ENCODE results near the gene ZNF615. TPM values are rescaled to one million over a fixed set of nuclear protein-coding genes. Genes with fewer than 3 reads are reported as not detected.
"Not testable (repeated sequence)": the region's sequence is repeated elsewhere in the genome, so short reads cannot be mapped to it uniquely, and the experiment has no call there.

Gene ZNF615
- total RNA-seq, 2 donors from 2014 or later = 29.4 to 35.8 TPM

GRCh38 chr19:51977346-51977745 lies 30.7 kb downstream of the ZNF615 start:
- Histone ChIP-seq H3K27me3 (replicated peaks; ENCODE audit: insufficient read depth) (no peaks in the 10 kb centered on the region), H3K4me1 (replicated peaks) (peaks cover 3% of the 10 kb centered on the region), H3K9me3 (no peaks in the 10 kb centered on the region), H3K27ac (peak overlapping the region in 1 of 2 donors; percentile 6), H3K4me3 (no peak overlapping the region), H3K36me3 (peaks cover 0 to 20% of the 10 kb centered on the region in 2 donors)
- intact Hi-C loops (cut with DNase I) = no loop called here
- DNase-seq (ENCODE audit: low spot score) = no peak
- 92% methylated on average over 7 of the region's 7 CpGs for WGBS
- TF ChIP-seq, protein P1, sequence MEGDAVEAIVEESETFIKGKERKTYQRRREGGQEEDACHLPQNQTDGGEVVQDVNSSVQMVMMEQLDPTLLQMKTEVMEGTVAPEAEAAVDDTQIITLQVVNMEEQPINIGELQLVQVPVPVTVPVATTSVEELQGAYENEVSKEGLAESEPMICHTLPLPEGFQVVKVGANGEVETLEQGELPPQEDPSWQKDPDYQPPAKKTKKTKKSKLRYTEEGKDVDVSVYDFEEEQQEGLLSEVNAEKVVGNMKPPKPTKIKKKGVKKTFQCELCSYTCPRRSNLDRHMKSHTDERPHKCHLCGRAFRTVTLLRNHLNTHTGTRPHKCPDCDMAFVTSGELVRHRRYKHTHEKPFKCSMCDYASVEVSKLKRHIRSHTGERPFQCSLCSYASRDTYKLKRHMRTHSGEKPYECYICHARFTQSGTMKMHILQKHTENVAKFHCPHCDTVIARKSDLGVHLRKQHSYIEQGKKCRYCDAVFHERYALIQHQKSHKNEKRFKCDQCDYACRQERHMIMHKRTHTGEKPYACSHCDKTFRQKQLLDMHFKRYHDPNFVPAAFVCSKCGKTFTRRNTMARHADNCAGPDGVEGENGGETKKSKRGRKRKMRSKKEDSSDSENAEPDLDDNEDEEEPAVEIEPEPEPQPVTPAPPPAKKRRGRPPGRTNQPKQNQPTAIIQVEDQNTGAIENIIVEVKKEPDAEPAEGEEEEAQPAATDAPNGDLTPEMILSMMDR (IDR thresholded peaks at IDR 0.05) = no peak
- TF ChIP-seq POLR2A (IDR thresholded peaks at IDR 0.05) = no peak
- no peak for TF ChIP-seq POLR2AphosphoS5 (IDR thresholded peaks at IDR 0.05)

DNA sequence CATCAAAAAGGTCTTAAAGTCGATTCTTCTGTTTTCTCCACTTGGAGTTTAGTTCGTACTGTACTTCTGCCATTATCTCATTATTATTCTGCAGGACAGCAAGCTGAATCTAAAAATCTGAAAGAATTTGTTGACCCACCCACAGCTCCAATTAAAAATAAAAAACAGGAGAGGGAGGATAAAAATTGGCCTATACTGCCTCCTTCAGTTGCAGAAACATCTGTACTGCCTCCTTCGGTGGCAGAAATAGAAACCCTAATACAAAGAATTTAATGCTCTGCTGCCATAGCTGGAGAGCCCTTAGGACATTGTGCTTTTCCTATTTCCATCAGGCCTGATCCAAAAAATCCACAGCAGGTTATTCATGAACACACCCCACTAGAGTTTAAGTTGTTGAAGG lies 31.2 kb downstream of the ZNF615 start:
- intact Hi-C loops (cut with DNase I) = no loop called here
- H3K9me3 ChIP-seq = no peaks in the 10 kb centered on the region
- peaks cover 3% of the 10 kb centered on the region for H3K4me1 ChIP-seq (replicated peaks)
- no peak for DNase-seq (ENCODE audit: low spot score)
- no peak overlapping the region for H3K4me3 ChIP-seq
- H3K27ac ChIP-seq = peak overlapping the region in 1 of 2 donors; percentile 6
- peaks cover 0 to 25% of the 10 kb centered on the region in 2 donors for H3K36me3 ChIP-seq
- WGBS = 91% methylated on average over 3 of the region's 3 CpGs
- no peaks in the 10 kb centered on the region for H3K27me3 ChIP-seq (replicated peaks; ENCODE audit: insufficient read depth)
- TF ChIP-seq POLR2A (IDR thresholded peaks at IDR 0.05) (no peak), POLR2AphosphoS5 (IDR thresholded peaks at IDR 0.05) (no peak)
- TF ChIP-seq, protein P1 (IDR thresholded peaks at IDR 0.05) = no peak

GRCh38 chr19:51975787-51976186 lies 32.2 kb downstream of the ZNF615 start:
- DNase-seq (ENCODE audit: low spot score); H3K27ac ChIP-seq; intact Hi-C loops (cut with DNase I); H3K4me1 ChIP-seq (replicated peaks); H3K27me3 ChIP-seq (replicated peaks; ENCODE audit: insufficient read depth); H3K9me3 ChIP-seq; H3K4me3 ChIP-seq: not testable (repeated sequence)
- peaks cover 3 to 34% of the 10 kb centered on the region in 2 donors for H3K36me3 ChIP-seq
- WGBS = 93% methylated on average over 17 of the region's 17 CpGs

GRCh38 chr19:51971624-51972023 lies 36.4 kb downstream of the ZNF615 start:
- no peaks in the 10 kb centered on the region for H3K9me3 ChIP-seq
- no peak for DNase-seq (ENCODE audit: low spot score)
- H3K36me3 ChIP-seq = peaks cover 22 to 60% of the 10 kb centered on the region in 2 donors
- TF ChIP-seq POLR2AphosphoS5 (IDR thresholded peaks at IDR 0.05) = no peak
- TF ChIP-seq POLR2A (IDR thresholded peaks at IDR 0.05) = no peak
- TF ChIP-seq, protein P1 (IDR thresholded peaks at IDR 0.05) = no peak
- H3K4me1 ChIP-seq (replicated peaks) = no peaks in the 10 kb centered on the region
- WGBS = 98% methylated on average over 4 of the region's 4 CpGs
- H3K27ac ChIP-seq = no peak overlapping the region
- no peak overlapping the region for H3K4me3 ChIP-seq
- intact Hi-C loops (cut with DNase I) = no loop called here
- H3K27me3 ChIP-seq (replicated peaks; ENCODE audit: insufficient read depth) = no peaks in the 10 kb centered on the region

GRCh38 chr19:51970718-51971117 lies 37.3 kb downstream of the ZNF615 start:
- TF ChIP-seq, protein P1 (IDR thresholded peaks at IDR 0.05) = no peak
- no peak for TF ChIP-seq POLR2AphosphoS5 (IDR thresholded peaks at IDR 0.05)
- no peak for TF ChIP-seq POLR2A (IDR thresholded peaks at IDR 0.05)
- 94% methylated on average over 1 of the region's 1 CpG for WGBS
- no peaks in the 10 kb centered on the region for H3K9me3 ChIP-seq

More at GRCh38 chr19:51970718-51971117, 37.3 kb downstream of the ZNF615 start:
- H3K36me3 ChIP-seq = peaks cover 32 to 68% of the 10 kb centered on the region in 2 donors
- H3K4me3 ChIP-seq = no peak overlapping the region
- intact Hi-C loops (cut with DNase I) = no loop called here
- no peaks in the 10 kb centered on the region for H3K27me3 ChIP-seq (replicated peaks; ENCODE audit: insufficient read depth)
- H3K27ac ChIP-seq = no peak overlapping the region
- H3K4me1 ChIP-seq (replicated peaks) = no peaks in the 10 kb centered on the region
- DNase-seq (ENCODE audit: low spot score) = no peak
